Bronchial epithelial cell (primary cell): ENCODE data around the gene ZNF528. TPM values are rescaled to one million over a fixed set of nuclear protein-coding genes. Genes with fewer than 3 reads are reported as not detected.

Experiments
- DNase-seq: peaks from one replicate; pipeline ENCODE4 v3.0.0-alpha.2; 2010; ENCODE audit warnings: low read depth
- FAIRE-seq: peaks from 2 replicates; lab custom pipeline; 2011; peaks lifted over from hg19 to GRCh38; lab: Jason Lieb, UNC
- H3K27me3 ChIP-seq: 2 replicates; pipeline ENCODE4 v1.5.1; 2011; ENCODE audit warnings: low read length; ENCODE audit not compliant: control insufficient read depth, insufficient read depth
- H3K36me3 ChIP-seq: 2 replicates; pipeline ENCODE4 v1.5.1; 2011; ENCODE audit warnings: low read length; ENCODE audit not compliant: control insufficient read depth, insufficient read depth
- H3K4me3 ChIP-seq: 2 replicates; pipeline ENCODE4 v1.5.1; 2011; ENCODE audit warnings: mild to moderate bottlenecking, low read depth, low read length, control low read depth
- total RNA-seq: library from RNA; depleted of rRNA; stranded (reverse); fragments of >200 nt; gene quantifications from 2 replicates; pipeline ENCODE4 v1.2.1, GENCODE V29; 2014
- TF ChIP-seq, protein P1 (sequence below): IDR thresholded peaks from 2 replicates; pipeline ENCODE4 v1.5.1; 2011; ENCODE audit warnings: mild to moderate bottlenecking, moderate library complexity, low read length, control low read depth, inconsistent platforms; ENCODE audit not compliant: insufficient read depth, severe bottlenecking

Gene ZNF528
- total RNA-seq, 1 donor from 2014 or later: 15.8 TPM

DNA sequence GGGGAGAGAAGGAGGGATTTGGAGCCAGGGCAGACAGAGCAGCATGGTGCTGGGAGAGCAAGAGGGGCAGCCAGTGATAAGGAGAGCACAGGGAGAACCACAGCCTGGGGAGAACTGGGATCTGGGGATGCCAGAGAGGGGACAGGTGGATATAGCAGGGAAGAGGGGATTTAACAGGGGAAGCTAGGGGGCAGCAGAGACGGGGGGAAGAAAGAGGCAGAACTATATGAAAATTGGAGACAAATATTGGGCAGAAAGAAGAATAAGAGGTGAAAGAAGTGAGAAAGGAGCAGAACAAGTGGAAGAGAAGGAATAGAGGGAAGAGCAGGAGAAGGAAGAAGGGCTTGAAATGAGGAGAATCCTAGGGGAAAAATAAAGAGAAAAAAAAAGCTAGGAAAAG lies 6.5 kb upstream of the ZNF528 start:
- H3K36me3 ChIP-seq: peaks cover 4% of the 10 kb centered on the region

DNA sequence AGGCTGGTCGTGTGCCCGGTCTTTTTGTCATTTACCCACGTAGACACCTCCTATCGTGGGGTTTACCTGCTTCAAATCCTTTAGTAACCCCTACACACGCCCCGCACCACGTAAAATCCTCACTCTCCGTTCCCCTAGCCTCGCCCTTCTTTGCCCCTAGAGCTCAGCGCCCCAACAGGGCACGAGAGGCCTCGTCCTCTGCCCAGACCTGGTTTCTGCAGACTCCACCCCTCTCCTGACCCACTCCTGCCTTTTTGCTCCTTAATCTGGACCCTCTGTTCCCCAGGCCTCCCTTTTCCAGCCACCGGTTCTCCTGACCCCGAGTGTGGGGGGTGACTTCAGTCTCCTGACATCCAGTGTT lies 412 bp downstream of the ZNF528 start:
- Histone ChIP-seq H3K36me3 (peaks cover 16% of the 10 kb centered on the region), H3K27me3 (no peaks in the 10 kb centered on the region), H3K4me3 (peak overlapping the region; percentile 61)
- FAIRE-seq (no peak), DNase-seq (no peak)
- TF ChIP-seq, protein P1, sequence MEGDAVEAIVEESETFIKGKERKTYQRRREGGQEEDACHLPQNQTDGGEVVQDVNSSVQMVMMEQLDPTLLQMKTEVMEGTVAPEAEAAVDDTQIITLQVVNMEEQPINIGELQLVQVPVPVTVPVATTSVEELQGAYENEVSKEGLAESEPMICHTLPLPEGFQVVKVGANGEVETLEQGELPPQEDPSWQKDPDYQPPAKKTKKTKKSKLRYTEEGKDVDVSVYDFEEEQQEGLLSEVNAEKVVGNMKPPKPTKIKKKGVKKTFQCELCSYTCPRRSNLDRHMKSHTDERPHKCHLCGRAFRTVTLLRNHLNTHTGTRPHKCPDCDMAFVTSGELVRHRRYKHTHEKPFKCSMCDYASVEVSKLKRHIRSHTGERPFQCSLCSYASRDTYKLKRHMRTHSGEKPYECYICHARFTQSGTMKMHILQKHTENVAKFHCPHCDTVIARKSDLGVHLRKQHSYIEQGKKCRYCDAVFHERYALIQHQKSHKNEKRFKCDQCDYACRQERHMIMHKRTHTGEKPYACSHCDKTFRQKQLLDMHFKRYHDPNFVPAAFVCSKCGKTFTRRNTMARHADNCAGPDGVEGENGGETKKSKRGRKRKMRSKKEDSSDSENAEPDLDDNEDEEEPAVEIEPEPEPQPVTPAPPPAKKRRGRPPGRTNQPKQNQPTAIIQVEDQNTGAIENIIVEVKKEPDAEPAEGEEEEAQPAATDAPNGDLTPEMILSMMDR: peak; percentile 7

More for the DNA sequence above, 6.5 kb upstream of the ZNF528 start:
- DNase-seq: no peak
- TF ChIP-seq, protein P1: no peak
- Histone ChIP-seq H3K27me3 (no peaks in the 10 kb centered on the region), H3K4me3 (no peak overlapping the region)
- no peak for FAIRE-seq

DNA sequence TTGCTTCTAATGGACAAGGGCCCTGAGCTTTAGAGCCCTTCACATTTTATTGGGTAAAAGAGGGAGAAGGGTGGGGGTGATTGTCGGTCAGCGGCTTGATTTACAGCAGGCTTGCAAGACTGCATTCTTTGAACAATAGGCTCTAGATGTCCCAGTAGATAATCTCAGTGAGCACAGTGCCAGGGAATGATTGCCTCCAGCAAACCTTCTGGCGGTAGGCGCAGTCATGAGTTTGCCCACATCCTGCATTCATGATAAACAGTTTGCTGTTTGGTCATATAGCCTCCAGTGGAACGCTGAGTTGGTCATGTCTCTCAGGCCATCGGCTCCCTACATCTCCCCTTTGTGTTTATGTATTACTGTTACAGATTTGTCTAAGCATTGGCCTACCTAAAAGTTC lies 12.6 kb downstream of the ZNF528 start:
- no peaks in the 10 kb centered on the region for H3K27me3 ChIP-seq
- FAIRE-seq (no peak), DNase-seq (no peak)
- TF ChIP-seq, protein P1: no peak
- no peak overlapping the region for H3K4me3 ChIP-seq
- peaks cover 10% of the 10 kb centered on the region for H3K36me3 ChIP-seq

DNA sequence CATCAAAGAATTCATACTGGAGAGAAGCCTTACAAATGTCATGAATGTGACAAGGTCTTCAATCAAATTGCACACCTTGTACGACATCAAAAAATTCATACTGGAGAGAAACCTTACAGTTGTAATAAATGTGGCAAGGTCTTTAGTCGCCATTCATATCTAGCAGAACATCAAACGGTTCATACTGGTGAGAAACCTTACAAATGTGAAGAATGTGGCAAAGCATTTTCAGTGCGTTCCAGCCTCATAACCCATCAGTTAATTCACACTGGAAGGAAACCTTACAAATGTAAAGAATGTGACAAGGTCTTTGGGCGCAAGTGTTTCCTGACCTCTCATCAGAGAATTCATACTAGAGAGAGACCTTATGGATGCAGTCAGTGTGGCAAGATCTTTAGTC lies 18.1 kb downstream of the ZNF528 start:
- FAIRE-seq (no peak), DNase-seq (no peak)
- H3K36me3 ChIP-seq: no peaks in the 10 kb centered on the region
- no peak overlapping the region for H3K4me3 ChIP-seq
- TF ChIP-seq, protein P1: no peak
- H3K27me3 ChIP-seq: no peaks in the 10 kb centered on the region

DNA sequence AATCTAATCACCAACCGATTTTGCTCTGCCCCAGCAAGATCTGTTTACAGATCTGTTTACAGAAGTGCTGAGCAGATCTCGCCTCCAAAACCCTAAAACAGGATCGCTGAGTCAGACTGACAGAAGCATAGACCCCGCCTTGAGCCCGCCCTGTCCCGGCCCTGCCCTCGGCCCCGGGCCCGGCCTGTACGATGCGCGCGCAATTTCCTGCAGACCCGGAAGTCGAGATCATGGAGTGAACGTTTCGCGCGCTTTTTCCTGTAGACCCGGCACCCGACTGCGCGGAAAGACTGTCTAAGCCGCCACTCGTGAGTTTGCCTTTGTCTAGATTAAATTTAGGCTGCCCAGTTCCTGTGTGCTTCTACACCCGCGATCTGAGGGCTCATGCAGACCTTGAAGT lies 31.3 kb downstream of the ZNF528 start, which contains the start of gene ZNF534:
TSS of gene ZNF534 (plus strand) at position 212 of the 400 bp plus-strand sequence. CDS start 2,327 bp downstream, outside the sequence.
- Histone ChIP-seq H3K27me3 (no peaks in the 10 kb centered on the region), H3K4me3 (no peak within 1 kb of the TSS), H3K36me3 (no peaks in the 10 kb centered on the region)
- TF ChIP-seq, protein P1: no peak
- FAIRE-seq (no peak), DNase-seq (no peak)

DNA sequence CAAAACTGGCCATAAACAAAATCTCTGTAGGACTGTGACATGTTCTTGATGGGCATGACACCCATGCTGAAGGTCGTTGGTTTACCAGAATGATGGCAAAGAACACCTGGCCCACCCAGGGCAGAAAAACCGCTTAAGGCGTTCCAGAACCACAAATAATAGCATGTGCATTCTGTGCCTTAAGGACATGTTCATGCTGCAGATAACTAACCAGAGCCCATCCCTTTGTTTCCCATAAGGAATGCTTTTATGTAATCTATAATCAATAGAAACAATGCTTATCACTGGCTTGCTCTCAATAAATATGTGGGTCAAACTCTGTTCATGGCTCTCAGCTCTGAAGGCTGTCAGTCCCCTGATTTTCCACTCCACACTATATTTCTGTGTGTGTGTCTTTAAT lies 44.5 kb downstream of the ZNF528 start:
- DNase-seq (no peak), FAIRE-seq (no peak)
- Histone ChIP-seq H3K4me3 (no peak overlapping the region), H3K27me3 (no peaks in the 10 kb centered on the region), H3K36me3 (no peaks in the 10 kb centered on the region)
- TF ChIP-seq, protein P1: no peak
